Activated CD8-positive, alpha-beta memory T cell treated with anti-CD3 and anti-CD28 coated beads, Interleukin-2, amount 10 ng/mL, durations not matched to agents 7 days and 5 days (primary cell): ENCODE measurements around the gene PPARGC1A. TPM values are rescaled to one million over a fixed set of nuclear protein-coding genes. Genes with fewer than 3 reads are reported as not detected.

Source experiments
- ATAC-seq: fragments of 150-1000 bp; cut with Tn5 transposase; one replicate; pipeline ENCODE4 v1.10.0; 2021; ENCODE audit warnings: moderate library complexity
- CTCF ChIA-PET: fragments of 350-600 bp; sonication (Branson Sonifier 250); formaldehyde crosslinking; loops from one replicate; lab custom pipeline; 2021; ENCODE audit warnings: antibody characterized with exemption; lab: Charles Lee
- DNase-seq: peaks from one replicate; pipeline ENCODE4 v3.0.0-alpha.2; 2020
- H3K27ac Mint-ChIP-seq: one replicate; pipeline ENCODE4 v1.8.0; 2021; ENCODE audit warnings: mild to moderate bottlenecking, mixed read lengths
- H3K27me3 Mint-ChIP-seq: one replicate; pipeline ENCODE4 v1.8.0; 2021; ENCODE audit warnings: mixed read lengths
- H3K36me3 Mint-ChIP-seq: one replicate; pipeline ENCODE4 v1.8.0; 2021; ENCODE audit warnings: mild to moderate bottlenecking, mixed read lengths
- H3K4me1 Mint-ChIP-seq: one replicate; pipeline ENCODE4 v1.8.0; 2021; ENCODE audit warnings: mixed read lengths
- H3K4me3 Mint-ChIP-seq: one replicate; pipeline ENCODE4 v1.8.0; 2021; ENCODE audit warnings: mild to moderate bottlenecking, moderate library complexity, mixed read lengths
- H3K9me3 Mint-ChIP-seq: one replicate; pipeline ENCODE4 v1.8.0; 2022; ENCODE audit warnings: low read depth, mixed read lengths
- total RNA-seq, 2 experiments: library from RNA; stranded (reverse); gene quantifications; one replicate each; pipeline ENCODE4 v1.2.3, GENCODE V29; 2021

The PPARGC1A gene
- total RNA-seq, 2 experiments from 2014 or later, result not detected

DNA sequence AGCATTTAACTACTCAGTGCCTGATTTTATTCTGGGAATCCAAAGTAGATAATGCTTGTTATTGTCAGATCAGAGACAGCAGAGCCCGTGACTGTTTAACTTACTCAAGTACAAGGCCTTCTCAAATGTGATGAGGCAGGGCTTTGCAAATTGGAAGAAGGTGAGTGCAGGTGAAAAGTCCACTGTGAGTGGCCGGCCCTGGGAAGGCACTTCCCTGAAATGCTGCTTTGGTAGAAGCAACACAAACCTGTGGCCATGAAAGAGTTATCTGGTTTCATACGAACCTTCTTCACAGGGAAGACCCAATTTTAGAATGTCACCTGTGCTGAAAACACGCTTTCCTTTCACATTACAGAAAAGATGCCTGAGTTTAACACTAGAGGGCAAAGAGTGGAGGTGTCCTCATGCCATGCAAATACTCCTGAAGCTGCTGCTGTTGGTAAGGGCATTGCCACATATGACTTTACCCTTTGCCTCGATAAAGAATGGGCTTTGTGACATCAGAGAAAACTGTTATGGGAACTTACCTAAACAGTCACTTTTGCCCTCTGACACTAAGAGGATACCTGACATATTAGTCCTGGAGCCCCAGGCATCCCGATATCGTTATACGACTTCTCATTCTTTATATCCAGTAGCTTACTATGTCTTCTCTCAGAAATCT lies 8.0 kb downstream of the PPARGC1A start:
- no peak for ATAC-seq
- H3K9me3 Mint-ChIP-seq, result no peaks in the 10 kb centered on the region
- H3K27ac Mint-ChIP-seq, result no peak overlapping the region
- no peaks in the 10 kb centered on the region for H3K4me1 Mint-ChIP-seq
- CTCF ChIA-PET, result no interaction called here
- no peaks in the 10 kb centered on the region for H3K36me3 Mint-ChIP-seq
- no peak overlapping the region for H3K4me3 Mint-ChIP-seq
- no peaks in the 10 kb centered on the region for H3K27me3 Mint-ChIP-seq
- DNase-seq, result no peak

DNA sequence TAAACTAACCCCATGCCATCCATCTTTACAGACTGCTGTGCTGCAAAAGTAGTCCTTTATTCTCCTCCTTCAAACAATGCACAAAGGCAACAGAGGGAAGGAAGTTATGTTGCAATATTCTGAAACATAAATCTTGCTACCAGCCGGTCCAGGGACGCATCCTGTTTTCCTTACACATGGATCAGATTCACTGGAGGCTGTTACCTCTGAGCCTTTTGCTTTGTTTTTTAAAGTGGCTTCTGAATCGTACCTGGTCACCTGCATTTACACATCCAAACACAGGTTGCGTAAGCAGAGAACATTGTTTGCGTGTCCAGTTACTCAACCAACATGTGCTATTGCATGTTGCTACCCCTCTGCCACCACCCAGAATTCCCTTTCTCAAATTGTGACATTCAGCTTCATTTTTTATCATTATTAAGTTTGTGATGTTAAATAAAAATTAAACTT lies 8.8 kb downstream of the PPARGC1A start:
- CTCF ChIA-PET, result no interaction called here
- H3K4me1 Mint-ChIP-seq, result no peaks in the 10 kb centered on the region
- no peaks in the 10 kb centered on the region for H3K27me3 Mint-ChIP-seq
- DNase-seq (no peak), ATAC-seq (no peak)
- no peaks in the 10 kb centered on the region for H3K36me3 Mint-ChIP-seq
- no peaks in the 10 kb centered on the region for H3K9me3 Mint-ChIP-seq
- no peak overlapping the region for H3K4me3 Mint-ChIP-seq
- no peak overlapping the region for H3K27ac Mint-ChIP-seq

DNA sequence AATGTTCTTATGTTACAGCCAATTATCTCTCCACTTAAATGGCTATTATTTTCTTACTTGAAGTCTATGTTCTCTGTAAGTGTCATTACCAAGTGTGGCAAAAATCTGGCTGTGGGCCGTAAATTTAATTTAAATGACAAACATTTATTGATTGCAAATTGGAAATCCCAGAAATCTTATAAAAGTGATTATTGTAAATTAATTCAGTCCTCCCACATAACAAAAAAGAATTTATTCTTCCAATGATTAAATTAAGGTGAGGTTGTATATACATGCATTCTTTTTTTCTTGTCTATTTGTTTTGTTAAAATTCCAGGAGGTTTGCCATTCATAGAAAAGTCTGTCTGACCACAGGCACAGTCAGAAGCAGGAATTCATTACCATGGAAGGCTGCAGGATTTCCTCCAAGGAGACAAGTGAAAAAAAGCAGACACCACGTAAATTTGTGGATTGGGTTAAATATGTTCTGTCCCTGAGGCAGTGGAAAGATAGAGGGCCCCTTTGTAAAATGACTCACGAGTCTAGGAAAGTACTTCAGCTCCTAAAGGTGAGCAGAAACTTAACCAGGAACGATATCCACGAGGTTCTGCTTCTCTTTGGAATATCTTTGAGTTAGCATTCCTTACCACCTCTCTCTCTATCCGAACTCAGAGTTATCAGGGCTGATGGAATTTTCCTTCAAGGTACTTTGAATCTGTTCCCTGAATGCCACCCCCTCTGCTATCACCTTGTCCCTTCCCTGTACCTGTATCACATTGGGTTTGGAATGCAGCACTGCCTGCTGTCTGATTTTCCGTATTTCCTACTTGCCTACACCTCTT lies 10.7 kb downstream of the PPARGC1A start:
- CTCF ChIA-PET, result no interaction called here
- Mint-ChIP-seq H3K4me3 (no peak overlapping the region), H3K9me3 (no peaks in the 10 kb centered on the region), H3K36me3 (no peaks in the 10 kb centered on the region), H3K27me3 (no peaks in the 10 kb centered on the region), H3K4me1 (no peaks in the 10 kb centered on the region), H3K27ac (no peak overlapping the region)
- ATAC-seq (no peak), DNase-seq (no peak)

DNA sequence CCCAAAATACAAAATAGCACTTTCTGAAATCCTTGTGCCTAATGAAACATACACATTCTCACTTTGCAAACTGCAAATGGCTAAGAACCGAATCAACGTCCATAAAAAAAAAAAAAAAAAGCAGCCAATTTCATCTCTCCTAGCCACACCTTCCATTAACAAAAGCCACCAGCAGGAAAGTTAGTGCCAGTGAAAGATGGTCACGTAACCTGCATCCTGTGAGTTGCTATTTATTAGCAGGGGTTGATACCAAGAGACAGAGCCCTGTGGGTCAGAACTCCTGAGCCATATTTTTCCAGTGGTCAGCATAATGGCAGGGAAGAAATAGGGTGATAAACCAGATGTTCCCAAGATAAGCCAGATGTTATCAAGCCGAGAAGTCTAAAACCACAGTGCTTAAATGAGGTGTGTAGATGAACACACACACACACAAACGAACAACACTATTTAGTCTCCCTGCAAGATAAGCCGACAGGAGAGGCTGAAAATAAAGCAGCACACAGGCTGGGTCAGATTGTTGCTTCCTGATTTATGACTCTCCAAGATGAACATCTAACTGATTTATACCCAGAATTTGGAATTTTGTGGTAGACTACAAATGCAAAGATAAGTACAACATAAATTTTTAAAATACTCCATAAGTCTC lies 11.5 kb downstream of the PPARGC1A start:
- DNase-seq (no peak), ATAC-seq (no peak)
- Mint-ChIP-seq H3K27me3 (no peaks in the 10 kb centered on the region), H3K4me3 (no peak overlapping the region), H3K9me3 (no peaks in the 10 kb centered on the region), H3K4me1 (no peaks in the 10 kb centered on the region), H3K36me3 (no peaks in the 10 kb centered on the region), H3K27ac (no peak overlapping the region)
- CTCF ChIA-PET, result no interaction called here

DNA sequence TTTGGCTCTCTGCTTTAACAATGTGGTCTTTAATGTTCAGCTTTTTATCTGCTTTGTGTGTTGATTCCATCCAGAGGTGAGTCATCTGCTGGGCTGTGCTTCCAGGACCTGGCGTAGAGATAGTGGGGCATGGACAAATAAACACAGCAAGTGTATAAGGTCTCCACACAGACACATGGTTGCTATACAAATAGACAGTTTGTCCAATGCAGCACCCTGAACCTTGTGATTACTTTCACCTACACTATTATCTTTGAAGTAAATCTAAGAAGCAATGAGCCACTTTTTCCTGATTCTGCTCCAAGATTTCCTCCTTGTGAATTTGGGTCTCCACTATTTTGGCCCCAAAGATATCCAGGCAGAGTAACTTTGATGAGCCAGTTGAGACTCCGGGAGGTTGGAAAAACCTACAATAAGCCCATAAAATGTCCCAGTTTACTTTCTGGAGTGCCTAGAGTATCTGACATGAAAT lies 12.1 kb downstream of the PPARGC1A start:
- no peaks in the 10 kb centered on the region for H3K27me3 Mint-ChIP-seq
- DNase-seq, result no peak
- H3K27ac Mint-ChIP-seq, result no peak overlapping the region
- no peaks in the 10 kb centered on the region for H3K9me3 Mint-ChIP-seq
- no peaks in the 10 kb centered on the region for H3K4me1 Mint-ChIP-seq
- no peak overlapping the region for H3K4me3 Mint-ChIP-seq
- H3K36me3 Mint-ChIP-seq, result no peaks in the 10 kb centered on the region
- ATAC-seq, result no peak
- CTCF ChIA-PET, result interaction anchor here (0.7 kb wide), 1 partner anchor 122 kb away, joined by 3 read pairs; no protein-coding TSS in a partner anchor

DNA sequence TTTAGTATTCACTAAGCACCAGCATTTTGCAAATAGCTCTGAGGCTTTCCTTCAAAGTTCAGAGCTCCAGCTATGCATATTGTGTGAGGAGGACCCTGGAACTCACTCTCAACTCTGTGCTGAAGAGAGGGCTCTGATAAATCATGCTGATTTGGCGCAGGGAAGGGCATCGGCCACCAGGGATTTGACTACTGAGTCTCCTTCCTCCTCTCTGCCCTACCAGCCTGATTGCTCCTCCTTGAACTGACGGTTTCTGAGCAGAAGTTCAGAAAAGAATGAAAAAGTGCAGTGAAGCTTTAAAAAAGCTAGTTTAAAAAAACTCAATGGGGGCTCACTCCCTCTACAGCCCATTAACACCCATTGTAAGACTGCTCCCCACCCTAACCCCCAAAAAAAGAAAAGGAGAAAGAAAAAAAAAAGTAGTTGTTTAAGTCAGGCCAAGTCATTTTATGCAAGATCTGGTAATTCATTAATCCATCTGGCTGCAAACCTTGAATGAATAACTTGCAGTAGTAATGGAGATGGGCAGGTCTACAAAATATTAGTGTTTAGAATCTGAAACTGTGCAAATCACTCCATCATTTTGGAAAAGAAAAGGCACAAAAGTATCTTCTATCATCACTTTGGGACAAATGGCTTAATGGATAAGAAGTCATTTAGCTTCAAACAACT lies 13.3 kb downstream of the PPARGC1A start:
- DNase-seq (no peak), ATAC-seq (no peak)
- no peaks in the 10 kb centered on the region for H3K9me3 Mint-ChIP-seq
- no peaks in the 10 kb centered on the region for H3K27me3 Mint-ChIP-seq
- H3K4me3 Mint-ChIP-seq, result no peak overlapping the region
- H3K4me1 Mint-ChIP-seq, result no peaks in the 10 kb centered on the region
- H3K27ac Mint-ChIP-seq, result no peak overlapping the region
- CTCF ChIA-PET, result no interaction called here
- no peaks in the 10 kb centered on the region for H3K36me3 Mint-ChIP-seq

DNA sequence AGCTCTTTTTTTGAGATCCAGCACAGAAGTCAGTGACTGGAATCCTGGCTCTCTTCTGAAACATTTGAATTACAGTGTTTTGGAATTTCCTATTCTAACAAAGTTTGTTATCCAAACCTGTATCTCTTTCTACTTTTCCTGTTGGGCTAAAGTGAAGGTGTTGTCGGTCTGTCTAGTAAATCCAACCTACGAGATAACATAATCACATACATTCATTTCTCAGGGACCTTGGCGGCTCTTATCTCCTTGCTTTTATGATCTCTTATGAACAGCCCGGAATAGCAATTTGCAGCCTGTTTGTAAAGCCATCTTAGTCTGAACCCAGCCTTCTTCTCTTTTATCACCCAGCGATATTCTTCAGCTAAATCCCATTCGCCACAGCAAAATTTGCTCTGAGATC lies 14.5 kb downstream of the PPARGC1A start:
- no peak for ATAC-seq
- H3K27me3 Mint-ChIP-seq, result no peaks in the 10 kb centered on the region
- CTCF ChIA-PET, result no interaction called here

DNA sequence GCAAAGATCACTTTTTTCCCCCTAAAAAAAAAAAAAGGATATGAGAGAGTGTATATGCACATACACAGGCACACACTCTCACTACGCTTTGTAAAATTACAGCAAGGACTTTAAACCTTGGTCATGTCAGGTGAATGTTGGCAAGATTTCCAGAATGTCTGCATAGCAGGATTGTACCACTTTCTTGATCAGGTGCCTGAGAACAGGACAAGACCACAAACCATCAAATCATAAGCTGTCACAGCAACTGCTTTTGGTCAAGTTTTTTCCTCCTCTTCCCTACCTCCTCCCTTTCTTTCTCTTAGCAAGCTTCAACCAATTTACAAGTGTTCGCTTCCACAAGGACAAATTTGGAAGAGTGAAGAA lies 15.3 kb downstream of the PPARGC1A start:
- DNase-seq, result no peak
- CTCF ChIA-PET, result no interaction called here
- H3K36me3 Mint-ChIP-seq, result no peaks in the 10 kb centered on the region
- ATAC-seq, result no peak
- H3K9me3 Mint-ChIP-seq, result no peaks in the 10 kb centered on the region
- no peaks in the 10 kb centered on the region for H3K4me1 Mint-ChIP-seq
- H3K27ac Mint-ChIP-seq, result no peak overlapping the region
- H3K27me3 Mint-ChIP-seq, result no peaks in the 10 kb centered on the region
- no peak overlapping the region for H3K4me3 Mint-ChIP-seq

More for the DNA sequence above, 14.5 kb downstream of the PPARGC1A start:
- H3K9me3 Mint-ChIP-seq, result no peaks in the 10 kb centered on the region
- H3K4me1 Mint-ChIP-seq, result no peaks in the 10 kb centered on the region
- no peaks in the 10 kb centered on the region for H3K36me3 Mint-ChIP-seq
- DNase-seq, result no peak
- no peak overlapping the region for H3K27ac Mint-ChIP-seq
- no peak overlapping the region for H3K4me3 Mint-ChIP-seq

DNA sequence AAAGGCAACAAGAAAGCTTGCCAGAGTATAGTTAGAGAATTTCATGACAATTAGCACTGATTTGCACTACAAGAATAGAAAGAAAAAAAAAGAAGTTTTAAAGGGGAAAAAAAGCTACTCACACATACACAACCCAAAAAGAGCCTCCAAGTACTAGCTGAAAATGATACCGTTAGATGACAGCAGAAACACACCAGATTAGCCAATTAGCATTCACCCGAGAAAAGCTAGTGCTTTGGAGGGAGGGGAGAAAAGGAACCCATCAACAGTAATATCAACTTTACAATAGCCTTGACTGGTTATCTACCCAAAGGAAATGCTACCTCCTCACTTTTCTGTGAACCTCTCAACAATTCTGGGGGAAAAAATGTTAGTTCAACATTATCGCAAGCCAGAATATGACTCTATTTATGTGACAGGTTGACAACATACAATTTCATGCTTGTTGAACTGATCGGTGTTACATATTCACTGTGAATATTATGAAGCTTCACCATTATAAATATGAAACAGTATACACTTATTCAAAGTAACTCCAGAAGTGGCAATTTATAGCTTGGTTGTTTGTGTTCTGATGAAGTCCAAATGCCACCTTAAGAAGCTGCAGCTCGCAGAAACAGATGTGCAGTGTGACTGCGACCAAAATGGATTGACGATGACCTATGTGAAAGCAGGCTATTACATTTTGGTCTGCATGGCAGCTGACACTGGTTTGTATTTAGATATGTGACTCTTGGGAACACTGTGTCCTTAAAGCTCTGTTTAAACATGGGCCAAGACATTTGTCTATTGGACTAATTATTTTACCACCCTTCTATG lies 15.9 kb downstream of the PPARGC1A start:
- CTCF ChIA-PET, result no interaction called here
- ATAC-seq, result no peak
- Mint-ChIP-seq H3K36me3 (no peaks in the 10 kb centered on the region), H3K27ac (no peak overlapping the region), H3K4me1 (no peaks in the 10 kb centered on the region), H3K4me3 (no peak overlapping the region), H3K27me3 (no peaks in the 10 kb centered on the region), H3K9me3 (peaks cover 3% of the 10 kb centered on the region)
- no peak for DNase-seq

DNA sequence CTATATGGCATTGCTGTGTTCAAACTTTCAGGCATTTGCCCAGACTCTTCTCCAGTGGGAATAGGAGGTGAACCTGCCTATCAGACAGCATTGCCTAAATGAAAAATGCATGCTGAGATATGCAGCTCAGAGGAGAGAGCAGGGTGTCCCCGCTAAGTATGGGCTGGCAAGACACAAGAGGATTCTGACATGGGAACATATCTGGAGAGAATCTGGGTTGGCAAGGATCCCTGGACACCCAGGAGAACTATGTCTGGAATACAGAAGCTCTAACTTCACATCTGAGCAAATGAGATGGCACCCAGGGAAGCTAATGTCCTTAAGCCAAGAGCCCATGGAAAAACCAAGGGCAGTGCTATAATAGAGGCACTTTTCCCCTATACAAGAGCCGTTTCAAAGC lies 18.4 kb downstream of the PPARGC1A start:
- DNase-seq (no peak), ATAC-seq (no peak)
- H3K27me3 Mint-ChIP-seq, result no peaks in the 10 kb centered on the region
- CTCF ChIA-PET, result no interaction called here
- H3K36me3 Mint-ChIP-seq, result no peaks in the 10 kb centered on the region
- no peaks in the 10 kb centered on the region for H3K4me1 Mint-ChIP-seq
- no peak overlapping the region for H3K27ac Mint-ChIP-seq
- no peak overlapping the region for H3K4me3 Mint-ChIP-seq
- peaks cover 3% of the 10 kb centered on the region for H3K9me3 Mint-ChIP-seq

DNA sequence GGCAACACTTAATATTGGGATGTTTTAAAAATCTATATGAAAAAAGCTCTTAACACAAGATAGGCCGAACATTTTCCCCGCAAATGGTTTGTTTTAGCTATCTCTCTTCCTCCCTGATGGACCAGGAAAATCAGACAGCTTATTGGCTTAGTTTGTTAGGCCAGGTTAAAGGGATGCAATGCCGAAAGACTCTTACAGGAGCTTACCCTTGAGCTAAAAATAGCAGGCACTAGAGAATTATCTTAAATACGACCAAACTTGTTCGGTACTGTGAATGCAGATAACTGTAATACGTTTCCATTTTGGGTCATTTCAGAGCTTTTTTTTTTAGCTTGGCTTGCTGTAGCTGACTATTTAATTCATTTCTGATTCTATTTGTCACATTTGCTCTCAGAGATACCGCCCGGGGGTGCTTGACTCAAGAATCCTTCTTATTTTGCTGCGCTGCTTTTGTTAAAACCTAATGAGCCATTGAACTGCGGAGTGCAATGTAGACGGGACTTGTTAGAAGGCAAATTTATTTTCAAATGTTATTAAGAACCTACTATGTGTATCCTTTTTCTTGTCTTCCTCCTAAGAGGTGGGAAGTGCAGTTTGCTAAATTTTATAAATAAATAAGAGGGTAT lies 23.3 kb downstream of the PPARGC1A start:
- Mint-ChIP-seq H3K9me3 (peaks cover 3% of the 10 kb centered on the region), H3K27me3 (no peaks in the 10 kb centered on the region), H3K4me1 (no peaks in the 10 kb centered on the region), H3K36me3 (no peaks in the 10 kb centered on the region), H3K27ac (no peak overlapping the region), H3K4me3 (no peak overlapping the region)
- ATAC-seq, result no peak
- CTCF ChIA-PET, result no interaction called here
- no peak for DNase-seq

DNA sequence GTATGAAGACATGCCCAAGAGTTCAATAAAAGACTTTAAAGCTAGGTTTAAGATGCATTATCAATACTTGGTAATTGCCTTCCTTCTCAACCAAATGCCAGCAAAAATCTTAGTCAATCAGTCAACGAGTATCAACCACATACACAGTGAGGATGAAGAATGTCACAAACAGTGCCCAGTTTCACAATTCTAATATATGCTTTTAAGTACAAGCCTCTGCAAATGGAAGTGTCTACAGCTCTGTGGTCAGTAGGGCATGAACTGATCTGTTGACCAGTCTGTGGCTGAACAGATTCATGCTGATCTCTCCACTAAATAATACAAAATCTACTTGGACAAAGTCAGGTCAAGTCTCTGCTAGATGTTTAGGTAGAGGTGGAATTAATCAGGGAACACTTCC lies 27.9 kb downstream of the PPARGC1A start:
- Mint-ChIP-seq H3K27ac (no peak overlapping the region), H3K4me3 (no peak overlapping the region), H3K27me3 (no peaks in the 10 kb centered on the region), H3K4me1 (no peaks in the 10 kb centered on the region), H3K9me3 (no peaks in the 10 kb centered on the region), H3K36me3 (no peaks in the 10 kb centered on the region)
- DNase-seq (no peak), ATAC-seq (no peak)
- CTCF ChIA-PET, result no interaction called here
